Measurements from ENCODE around the gene FLOT2.
A peak's percentile ranks its signal among the peaks of the same experiment; 100 is the strongest.
"Not testable (repeated sequence)": the region's sequence is repeated elsewhere in the genome, so short reads cannot be mapped to it uniquely, and the experiment has no call there.

Gene FLOT2

DNA sequence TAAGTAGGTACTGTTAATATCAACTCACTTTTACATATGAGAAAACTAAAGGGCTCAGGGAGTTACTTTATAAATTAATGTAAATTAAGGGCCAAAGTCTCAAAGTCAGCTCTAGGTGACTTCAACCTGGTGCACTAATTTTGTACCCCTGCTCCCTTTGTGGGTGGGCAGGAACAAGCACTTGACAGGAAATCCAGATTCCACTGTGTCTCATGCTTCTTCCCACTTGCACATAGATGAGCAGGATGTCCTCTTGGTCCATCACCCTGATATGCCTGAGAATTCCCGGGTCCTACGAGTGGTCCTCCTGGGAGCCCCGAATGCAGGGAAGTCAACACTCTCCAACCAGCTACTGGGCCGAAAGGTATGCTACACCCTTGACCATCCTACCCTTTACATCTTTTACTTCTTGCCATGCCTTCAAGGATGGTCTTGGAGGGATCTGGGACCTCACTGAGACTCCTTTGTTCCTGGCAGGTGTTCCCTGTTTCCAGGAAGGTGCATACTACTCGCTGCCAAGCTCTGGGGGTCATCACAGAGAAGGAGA, 41.4 kb downstream of the FLOT2 start:
- no peak for TF ChIP-seq FOXP2 (optimal IDR thresholded peaks at IDR 0.05; ENCODE audit: control extremely low read depth, extremely low read length, insufficient read depth)
- no peak for TF ChIP-seq EZH2 (IDR thresholded peaks at IDR 0.05)
- no peak for TF ChIP-seq POLR2AphosphoS5 (IDR thresholded peaks at IDR 0.05; ENCODE audit: borderline replicate concordance, low read depth, low read length)
- no peak overlapping the region for H3K27ac ChIP-seq
- H3K4me3 ChIP-seq, result peak overlapping the region; percentile 87
- DNase-seq (ENCODE audit: low read depth, low spot score), result no peak
- H3K36me3 ChIP-seq (ENCODE audit: insufficient read depth, low read length), result peaks cover 29% of the 10 kb centered on the region; the same call in 1 of the 2 replicates
- no peaks in the 10 kb centered on the region for H3K9me3 ChIP-seq (ENCODE audit: low read depth, low read length)
- H3K9ac ChIP-seq (ENCODE audit: insufficient read length), result no peak overlapping the region

DNA sequence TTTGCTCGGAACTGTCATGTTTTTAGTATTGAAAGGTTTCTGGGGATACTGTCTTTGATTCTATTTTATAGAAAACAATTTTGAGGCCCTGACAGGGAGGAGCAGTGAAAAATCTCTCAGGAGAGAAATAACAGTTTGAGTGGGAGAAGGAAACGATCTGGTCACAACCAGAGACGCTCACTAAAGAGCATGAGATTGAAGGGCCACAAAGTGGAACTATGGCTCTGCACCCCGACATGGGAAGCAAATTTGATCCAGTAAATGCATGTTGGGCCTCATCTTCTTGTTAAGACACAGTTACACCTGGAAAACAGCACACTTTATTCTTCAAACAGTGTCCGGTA, 42.2 kb downstream of the FLOT2 start:
- Histone ChIP-seq H3K36me3 (ENCODE audit: insufficient read depth, low read length) (peaks cover 24% of the 10 kb centered on the region; the same call in 1 of the 2 replicates), H3K27ac (peak overlapping the region; percentile 64; the same call in 1 of the 2 replicates), H3K4me3 (peak overlapping the region; percentile 87), H3K9ac (ENCODE audit: insufficient read length) (peak overlapping the region; percentile 91), H3K9me3 (ENCODE audit: low read depth, low read length) (no peaks in the 10 kb centered on the region)
- no peak for DNase-seq (ENCODE audit: low read depth, low spot score)
- TF ChIP-seq EZH2 (IDR thresholded peaks at IDR 0.05), result no peak
- TF ChIP-seq FOXP2 (optimal IDR thresholded peaks at IDR 0.05; ENCODE audit: control extremely low read depth, extremely low read length, insufficient read depth), result no peak
- no peak for TF ChIP-seq POLR2AphosphoS5 (IDR thresholded peaks at IDR 0.05; ENCODE audit: borderline replicate concordance, low read depth, low read length)

DNA sequence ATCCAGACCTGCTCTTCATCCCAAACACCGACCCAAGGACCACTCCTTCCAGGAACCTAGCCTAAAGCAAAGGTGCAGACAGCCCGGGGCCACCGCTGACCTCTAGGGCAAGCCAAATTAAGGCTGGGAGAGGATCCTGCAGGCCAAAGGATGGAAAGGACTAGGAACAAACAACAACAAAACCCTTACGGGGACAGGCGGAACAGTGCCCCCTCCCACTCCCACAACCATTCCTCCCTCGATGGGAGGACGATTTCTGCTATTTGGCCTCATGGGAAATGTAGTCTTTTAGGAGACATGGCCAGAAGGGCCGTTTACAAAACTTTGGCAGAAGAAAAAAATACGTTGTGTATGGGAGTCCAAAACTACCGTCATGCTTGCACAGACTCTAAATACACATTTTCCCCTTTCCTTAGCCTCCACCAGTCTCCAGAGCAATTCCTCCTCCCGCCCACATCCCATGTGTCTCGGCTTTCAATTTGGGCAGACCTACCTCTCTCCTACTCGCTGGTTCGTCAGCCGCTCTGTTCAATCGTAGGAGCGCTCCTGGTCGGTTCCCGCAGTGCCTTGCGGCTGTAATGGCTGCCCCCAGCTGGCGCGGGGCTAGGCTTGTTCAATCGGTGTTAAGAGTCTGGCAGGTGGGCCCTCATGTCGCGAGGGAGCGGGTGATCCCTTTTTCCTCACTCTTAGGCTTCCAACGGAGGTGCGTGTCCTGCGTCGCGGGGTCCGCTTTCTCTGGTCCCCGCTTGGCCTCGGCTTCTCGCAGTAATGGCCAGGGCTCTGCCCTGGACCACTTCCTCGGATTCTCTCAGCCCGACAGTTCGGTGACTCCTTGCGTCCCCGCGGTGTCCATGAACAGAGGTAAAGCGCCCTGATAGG, 42.8 kb downstream of the FLOT2 start, which contains the start of gene ERAL1:
Gene ERAL1, plus strand, starts transcription at position 560 of the 879 bp plus-strand sequence. Its CDS starts 19 bp downstream, at position 579.
- peak within 1 kb of the TSS; percentile 64 for H3K27ac ChIP-seq
- TF ChIP-seq EZH2 (IDR thresholded peaks at IDR 0.05) (no peak), POLR2AphosphoS5 (IDR thresholded peaks at IDR 0.05; ENCODE audit: borderline replicate concordance, low read depth, low read length) (peak; percentile 91; the same call in 1 of the 2 replicates), FOXP2 (optimal IDR thresholded peaks at IDR 0.05; ENCODE audit: control extremely low read depth, extremely low read length, insufficient read depth) (no peak)

DNA sequence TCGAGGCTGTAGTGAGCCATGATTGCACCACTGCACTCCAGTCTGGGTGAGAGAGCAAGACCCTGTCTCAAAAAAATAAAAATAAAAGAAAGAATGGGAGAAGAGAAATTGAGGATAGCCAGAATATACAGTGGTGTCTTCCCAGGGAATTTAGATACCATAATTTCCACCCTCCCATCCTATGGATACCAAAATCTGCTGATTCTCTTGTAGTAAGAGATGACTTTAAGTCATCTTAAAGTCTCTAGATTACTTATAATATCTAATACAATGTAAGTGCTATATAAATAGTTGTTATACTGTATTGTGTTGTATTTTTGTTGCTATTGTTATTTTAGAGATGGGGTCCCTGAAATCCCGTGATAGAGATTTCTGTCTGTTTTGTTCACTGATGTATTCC, 44.2 kb downstream of the FLOT2 start:
- no peaks in the 10 kb centered on the region for H3K9me3 ChIP-seq (ENCODE audit: low read depth, low read length)
- no peak for TF ChIP-seq EZH2 (IDR thresholded peaks at IDR 0.05)
- TF ChIP-seq FOXP2 (optimal IDR thresholded peaks at IDR 0.05; ENCODE audit: control extremely low read depth, extremely low read length, insufficient read depth), result no peak
- TF ChIP-seq POLR2AphosphoS5 (IDR thresholded peaks at IDR 0.05; ENCODE audit: borderline replicate concordance, low read depth, low read length), result no peak
- H3K4me3 ChIP-seq, result no peak overlapping the region
- no peak for DNase-seq (ENCODE audit: low read depth, low spot score)
- no peak overlapping the region for H3K9ac ChIP-seq (ENCODE audit: insufficient read length)
- no peak overlapping the region for H3K27ac ChIP-seq
- H3K36me3 ChIP-seq (ENCODE audit: insufficient read depth, low read length), result peaks cover 13% of the 10 kb centered on the region; the same call in 1 of the 2 replicates

More for the DNA sequence above, 42.8 kb downstream of the FLOT2 start, which contains the start of gene ERAL1:
- peaks cover 23% of the 10 kb centered on the region; the same call in 1 of the 2 replicates for H3K36me3 ChIP-seq (ENCODE audit: insufficient read depth, low read length)
- peak; percentile 65 for DNase-seq (ENCODE audit: low read depth, low spot score)
- H3K4me3 ChIP-seq, result peak within 1 kb of the TSS; percentile 87
- no peaks in the 10 kb centered on the region for H3K9me3 ChIP-seq (ENCODE audit: low read depth, low read length)
- H3K9ac ChIP-seq (ENCODE audit: insufficient read length), result peak within 1 kb of the TSS; percentile 91

DNA sequence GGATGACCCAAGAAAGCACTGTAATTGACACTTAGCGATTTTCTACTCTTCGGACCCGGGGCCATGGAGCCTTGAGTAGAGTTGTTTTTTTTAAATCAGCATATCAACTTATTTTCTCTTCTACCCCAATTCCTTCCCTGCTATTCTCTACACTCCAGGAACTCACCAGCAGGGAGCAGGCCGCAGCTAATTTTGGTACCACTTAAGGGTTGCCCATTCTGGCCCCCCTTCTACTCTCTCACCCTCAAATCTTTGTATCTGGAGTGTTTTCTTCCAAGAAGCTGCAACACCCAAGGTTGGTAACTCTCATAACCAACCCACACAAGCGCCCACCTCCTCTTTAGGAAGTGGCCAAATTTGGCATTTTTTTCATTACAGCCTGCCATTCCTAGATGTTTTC, 48.3 kb downstream of the FLOT2 start:
- H3K36me3 ChIP-seq (ENCODE audit: insufficient read depth, low read length), result no peaks in the 10 kb centered on the region
- H3K4me3 ChIP-seq, result no peak overlapping the region
- DNase-seq (ENCODE audit: low read depth, low spot score), result no peak
- H3K27ac ChIP-seq, result 0 out of 2 replicates have a peak overlapping the region, but pooled peaks have one; percentile 14
- H3K9ac ChIP-seq (ENCODE audit: insufficient read length), result no peak overlapping the region
- H3K9me3 ChIP-seq (ENCODE audit: low read depth, low read length), result no peaks in the 10 kb centered on the region
- no peak for TF ChIP-seq POLR2AphosphoS5 (IDR thresholded peaks at IDR 0.05; ENCODE audit: borderline replicate concordance, low read depth, low read length)
- TF ChIP-seq EZH2 (IDR thresholded peaks at IDR 0.05), result no peak
- no peak for TF ChIP-seq FOXP2 (optimal IDR thresholded peaks at IDR 0.05; ENCODE audit: control extremely low read depth, extremely low read length, insufficient read depth)

DNA sequence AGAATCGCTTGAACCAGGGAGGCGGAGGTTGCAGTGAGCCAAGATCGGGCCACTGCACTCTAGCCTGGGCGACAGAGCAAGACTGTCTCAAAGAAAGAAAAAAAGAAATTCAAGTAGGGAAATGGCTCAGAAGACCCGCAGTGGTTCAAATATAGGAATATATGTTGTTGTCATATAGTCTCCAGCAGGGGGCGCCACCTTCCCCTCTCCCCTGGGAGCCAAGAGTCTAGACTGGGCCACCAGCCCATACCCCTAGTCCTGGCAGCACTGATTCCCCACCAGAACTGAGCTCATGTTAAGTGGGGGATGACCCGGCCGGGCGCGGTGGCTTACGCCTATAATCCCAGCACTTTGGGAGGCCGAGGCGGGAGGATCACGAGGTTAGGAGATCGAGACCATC, 48.9 kb downstream of the FLOT2 start:
- H3K9me3 ChIP-seq (ENCODE audit: low read depth, low read length); DNase-seq (ENCODE audit: low read depth, low spot score); H3K9ac ChIP-seq (ENCODE audit: insufficient read length); H3K4me3 ChIP-seq; H3K36me3 ChIP-seq (ENCODE audit: insufficient read depth, low read length); H3K27ac ChIP-seq: not testable (repeated sequence)

DNA sequence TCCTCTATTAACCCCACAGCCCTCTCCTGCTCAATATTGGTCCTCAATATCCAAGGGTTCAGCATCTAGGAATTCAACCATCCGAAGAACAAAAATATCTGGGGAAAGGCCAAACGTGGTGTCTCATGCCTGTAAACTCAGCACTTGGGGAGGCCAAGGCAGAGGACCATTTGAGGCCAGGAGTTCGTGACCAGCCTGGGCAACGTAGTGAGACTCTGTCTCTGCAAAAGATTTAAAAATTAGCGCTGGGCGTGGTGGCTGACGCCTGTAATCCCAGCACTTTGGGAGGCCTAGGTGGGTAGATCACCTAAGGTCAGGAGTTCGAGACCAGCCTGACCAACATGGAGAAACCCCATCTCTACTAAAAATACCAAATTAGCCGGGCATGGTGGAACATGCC, 50.8 kb downstream of the FLOT2 start:
- DNase-seq (ENCODE audit: low read depth, low spot score), result not testable (repeated sequence)

DNA sequence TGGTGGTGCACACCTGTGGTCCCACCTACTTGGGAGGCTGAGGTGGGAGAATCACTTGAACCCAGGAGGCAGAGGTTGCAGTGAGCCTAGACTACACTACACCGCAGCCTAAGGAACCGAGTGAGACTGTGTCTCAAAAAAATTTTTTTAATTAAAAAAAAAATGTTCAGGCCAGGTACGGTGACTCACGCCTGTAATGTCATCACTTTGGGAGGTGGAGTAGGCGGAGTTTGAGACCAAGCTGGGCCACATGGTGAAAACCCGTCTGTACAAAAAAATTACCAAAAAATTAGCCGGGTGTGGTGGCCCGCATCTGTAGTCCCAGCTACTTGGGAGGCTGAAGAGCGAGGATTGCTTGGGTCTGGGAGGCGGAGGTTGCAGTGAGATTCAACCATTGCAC, 51.3 kb downstream of the FLOT2 start:
- no peak overlapping the region for H3K9ac ChIP-seq (ENCODE audit: insufficient read length)
- DNase-seq (ENCODE audit: low read depth, low spot score), result no peak
- H3K27ac ChIP-seq, result no peak overlapping the region
- H3K9me3 ChIP-seq (ENCODE audit: low read depth, low read length), result no peaks in the 10 kb centered on the region
- H3K36me3 ChIP-seq (ENCODE audit: insufficient read depth, low read length), result no peaks in the 10 kb centered on the region
- no peak overlapping the region for H3K4me3 ChIP-seq
- no peak for TF ChIP-seq POLR2AphosphoS5 (IDR thresholded peaks at IDR 0.05; ENCODE audit: borderline replicate concordance, low read depth, low read length)
- TF ChIP-seq FOXP2 (optimal IDR thresholded peaks at IDR 0.05; ENCODE audit: control extremely low read depth, extremely low read length, insufficient read depth), result no peak
- TF ChIP-seq EZH2 (IDR thresholded peaks at IDR 0.05), result no peak

More for the DNA sequence above, 50.8 kb downstream of the FLOT2 start:
- H3K36me3 ChIP-seq (ENCODE audit: insufficient read depth, low read length); H3K9me3 ChIP-seq (ENCODE audit: low read depth, low read length); H3K4me3 ChIP-seq; H3K27ac ChIP-seq; H3K9ac ChIP-seq (ENCODE audit: insufficient read length): not testable (repeated sequence)
